ENCODE data around the gene ZC3HAV1.

DNA sequence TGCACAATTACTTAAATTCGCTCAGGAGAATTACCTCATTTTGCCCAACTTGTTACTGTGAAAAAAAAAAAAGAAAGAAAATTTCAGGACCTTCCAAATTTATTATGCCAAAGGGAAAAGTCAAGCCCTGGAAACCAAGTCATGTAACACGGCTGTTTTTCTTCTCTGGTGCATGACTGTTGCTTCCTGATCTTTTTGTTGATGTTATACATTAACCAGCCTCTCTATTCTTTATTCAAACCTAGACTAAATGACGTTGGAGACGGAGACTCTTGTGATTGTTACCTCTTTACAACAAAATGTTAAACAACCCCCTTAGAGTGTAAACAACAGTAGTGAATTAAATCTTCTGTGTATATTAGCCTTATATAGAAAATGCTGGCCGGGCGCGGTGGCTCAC, 16.1 kb upstream of the ZC3HAV1 start:
- TF ChIP-seq POLR2A (IDR thresholded peaks at IDR 0.05) = no peak
- TF ChIP-seq, protein P1, sequence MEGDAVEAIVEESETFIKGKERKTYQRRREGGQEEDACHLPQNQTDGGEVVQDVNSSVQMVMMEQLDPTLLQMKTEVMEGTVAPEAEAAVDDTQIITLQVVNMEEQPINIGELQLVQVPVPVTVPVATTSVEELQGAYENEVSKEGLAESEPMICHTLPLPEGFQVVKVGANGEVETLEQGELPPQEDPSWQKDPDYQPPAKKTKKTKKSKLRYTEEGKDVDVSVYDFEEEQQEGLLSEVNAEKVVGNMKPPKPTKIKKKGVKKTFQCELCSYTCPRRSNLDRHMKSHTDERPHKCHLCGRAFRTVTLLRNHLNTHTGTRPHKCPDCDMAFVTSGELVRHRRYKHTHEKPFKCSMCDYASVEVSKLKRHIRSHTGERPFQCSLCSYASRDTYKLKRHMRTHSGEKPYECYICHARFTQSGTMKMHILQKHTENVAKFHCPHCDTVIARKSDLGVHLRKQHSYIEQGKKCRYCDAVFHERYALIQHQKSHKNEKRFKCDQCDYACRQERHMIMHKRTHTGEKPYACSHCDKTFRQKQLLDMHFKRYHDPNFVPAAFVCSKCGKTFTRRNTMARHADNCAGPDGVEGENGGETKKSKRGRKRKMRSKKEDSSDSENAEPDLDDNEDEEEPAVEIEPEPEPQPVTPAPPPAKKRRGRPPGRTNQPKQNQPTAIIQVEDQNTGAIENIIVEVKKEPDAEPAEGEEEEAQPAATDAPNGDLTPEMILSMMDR (IDR thresholded peaks at IDR 0.05) = no peak
